Astrocyte (in vitro differentiated cells and primary cell): ENCODE measurements around the gene DLL4.

Source experiments
- EZH2 ChIP-seq: IDR thresholded peaks from 2 replicates; pipeline ENCODE4 v1.6.1; 2012; ENCODE audit warnings: mild to moderate bottlenecking, low read length, inconsistent platforms; ENCODE audit not compliant: insufficient read depth
- TF ChIP-seq, protein P1 (sequence below): IDR thresholded peaks from 2 replicates; pipeline ENCODE4 v1.5.1; 2011; ENCODE audit warnings: low read depth, mild to moderate bottlenecking, inconsistent platforms, low read length, moderate library complexity; ENCODE audit not compliant: insufficient read depth

GRCh38 chr15:40955141-40955903, 26.2 kb downstream of the DLL4 start:
- TF ChIP-seq, protein P1, sequence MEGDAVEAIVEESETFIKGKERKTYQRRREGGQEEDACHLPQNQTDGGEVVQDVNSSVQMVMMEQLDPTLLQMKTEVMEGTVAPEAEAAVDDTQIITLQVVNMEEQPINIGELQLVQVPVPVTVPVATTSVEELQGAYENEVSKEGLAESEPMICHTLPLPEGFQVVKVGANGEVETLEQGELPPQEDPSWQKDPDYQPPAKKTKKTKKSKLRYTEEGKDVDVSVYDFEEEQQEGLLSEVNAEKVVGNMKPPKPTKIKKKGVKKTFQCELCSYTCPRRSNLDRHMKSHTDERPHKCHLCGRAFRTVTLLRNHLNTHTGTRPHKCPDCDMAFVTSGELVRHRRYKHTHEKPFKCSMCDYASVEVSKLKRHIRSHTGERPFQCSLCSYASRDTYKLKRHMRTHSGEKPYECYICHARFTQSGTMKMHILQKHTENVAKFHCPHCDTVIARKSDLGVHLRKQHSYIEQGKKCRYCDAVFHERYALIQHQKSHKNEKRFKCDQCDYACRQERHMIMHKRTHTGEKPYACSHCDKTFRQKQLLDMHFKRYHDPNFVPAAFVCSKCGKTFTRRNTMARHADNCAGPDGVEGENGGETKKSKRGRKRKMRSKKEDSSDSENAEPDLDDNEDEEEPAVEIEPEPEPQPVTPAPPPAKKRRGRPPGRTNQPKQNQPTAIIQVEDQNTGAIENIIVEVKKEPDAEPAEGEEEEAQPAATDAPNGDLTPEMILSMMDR: no peak
- no peak for TF ChIP-seq EZH2
